ENCODE results near the gene PDSS2.
"Not testable (repeated sequence)": the region's sequence is repeated elsewhere in the genome, so short reads cannot be mapped to it uniquely, and the experiment has no call there.

PDSS2 gene

GRCh38 chr6:107207251-107207873 is 252.0 kb downstream of the PDSS2 start:
- no peak overlapping the region for H3K4me3 ChIP-seq (replicated peaks; ENCODE audit: low read depth, low read length)
- no peak for DNase-seq (ENCODE audit: extremely low read depth, low read depth)
- TF ChIP-seq, protein P1, sequence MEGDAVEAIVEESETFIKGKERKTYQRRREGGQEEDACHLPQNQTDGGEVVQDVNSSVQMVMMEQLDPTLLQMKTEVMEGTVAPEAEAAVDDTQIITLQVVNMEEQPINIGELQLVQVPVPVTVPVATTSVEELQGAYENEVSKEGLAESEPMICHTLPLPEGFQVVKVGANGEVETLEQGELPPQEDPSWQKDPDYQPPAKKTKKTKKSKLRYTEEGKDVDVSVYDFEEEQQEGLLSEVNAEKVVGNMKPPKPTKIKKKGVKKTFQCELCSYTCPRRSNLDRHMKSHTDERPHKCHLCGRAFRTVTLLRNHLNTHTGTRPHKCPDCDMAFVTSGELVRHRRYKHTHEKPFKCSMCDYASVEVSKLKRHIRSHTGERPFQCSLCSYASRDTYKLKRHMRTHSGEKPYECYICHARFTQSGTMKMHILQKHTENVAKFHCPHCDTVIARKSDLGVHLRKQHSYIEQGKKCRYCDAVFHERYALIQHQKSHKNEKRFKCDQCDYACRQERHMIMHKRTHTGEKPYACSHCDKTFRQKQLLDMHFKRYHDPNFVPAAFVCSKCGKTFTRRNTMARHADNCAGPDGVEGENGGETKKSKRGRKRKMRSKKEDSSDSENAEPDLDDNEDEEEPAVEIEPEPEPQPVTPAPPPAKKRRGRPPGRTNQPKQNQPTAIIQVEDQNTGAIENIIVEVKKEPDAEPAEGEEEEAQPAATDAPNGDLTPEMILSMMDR (IDR thresholded peaks at IDR 0.05; ENCODE audit: low read depth, low read length, missing control alignments), result no peak

DNA sequence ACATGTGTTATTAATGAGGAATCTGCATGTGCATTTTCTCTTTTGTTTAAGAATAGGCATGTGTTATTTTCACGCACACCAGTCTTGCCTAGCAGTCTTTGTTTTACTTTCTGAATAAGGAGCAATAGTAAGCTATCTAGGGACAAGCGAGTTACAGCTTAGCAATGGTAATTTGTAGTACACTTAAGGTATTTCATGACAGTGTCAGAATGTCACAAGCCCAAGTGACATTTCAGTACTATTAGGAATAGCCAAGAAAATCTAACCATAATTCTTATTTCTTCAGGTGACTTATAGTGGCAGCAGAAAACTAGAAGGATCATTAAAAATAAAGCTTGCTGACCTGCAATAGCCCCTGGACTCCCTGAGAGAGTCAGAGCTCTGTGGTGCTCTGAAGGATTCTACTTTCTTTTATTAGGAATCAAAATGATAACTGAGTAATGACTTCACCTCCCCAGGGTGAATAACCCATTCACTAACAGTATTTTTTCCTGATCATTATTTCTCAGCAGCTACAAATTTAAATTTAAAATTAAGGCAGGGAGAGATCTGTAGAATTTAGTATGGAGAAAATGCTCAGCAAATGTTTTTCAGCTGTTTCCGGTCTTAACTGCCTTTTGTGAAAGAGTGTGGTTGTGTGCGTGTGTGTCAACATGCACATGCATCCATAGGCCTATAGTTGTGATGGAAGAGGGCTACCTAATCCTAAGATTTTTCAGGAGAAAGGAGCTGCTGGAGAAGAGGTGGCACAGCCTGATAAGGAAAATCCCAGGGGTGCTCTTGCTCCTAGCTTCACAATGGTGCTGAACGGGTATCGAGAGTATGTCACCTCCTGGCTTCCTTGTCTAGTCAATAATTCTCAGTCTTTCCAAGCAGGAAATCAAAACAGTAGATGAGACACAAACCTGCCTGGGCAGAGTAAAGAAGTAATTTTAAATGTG is 254.0 kb downstream of the PDSS2 start:
- no peak overlapping the region for H3K4me3 ChIP-seq (replicated peaks; ENCODE audit: low read depth, low read length)
- DNase-seq (ENCODE audit: extremely low read depth, low read depth), result no peak
- TF ChIP-seq, protein P1 (IDR thresholded peaks at IDR 0.05; ENCODE audit: low read depth, low read length, missing control alignments), result no peak

- DNase-seq (ENCODE audit: extremely low read depth, low read depth), result no peak
- TF ChIP-seq, protein P1 (IDR thresholded peaks at IDR 0.05; ENCODE audit: low read depth, low read length, missing control alignments), result no peak
- no peak overlapping the region for H3K4me3 ChIP-seq (replicated peaks; ENCODE audit: low read depth, low read length)
Observed at GRCh38 chr6:107202876-107203468, 256.4 kb downstream of the PDSS2 start.

DNA sequence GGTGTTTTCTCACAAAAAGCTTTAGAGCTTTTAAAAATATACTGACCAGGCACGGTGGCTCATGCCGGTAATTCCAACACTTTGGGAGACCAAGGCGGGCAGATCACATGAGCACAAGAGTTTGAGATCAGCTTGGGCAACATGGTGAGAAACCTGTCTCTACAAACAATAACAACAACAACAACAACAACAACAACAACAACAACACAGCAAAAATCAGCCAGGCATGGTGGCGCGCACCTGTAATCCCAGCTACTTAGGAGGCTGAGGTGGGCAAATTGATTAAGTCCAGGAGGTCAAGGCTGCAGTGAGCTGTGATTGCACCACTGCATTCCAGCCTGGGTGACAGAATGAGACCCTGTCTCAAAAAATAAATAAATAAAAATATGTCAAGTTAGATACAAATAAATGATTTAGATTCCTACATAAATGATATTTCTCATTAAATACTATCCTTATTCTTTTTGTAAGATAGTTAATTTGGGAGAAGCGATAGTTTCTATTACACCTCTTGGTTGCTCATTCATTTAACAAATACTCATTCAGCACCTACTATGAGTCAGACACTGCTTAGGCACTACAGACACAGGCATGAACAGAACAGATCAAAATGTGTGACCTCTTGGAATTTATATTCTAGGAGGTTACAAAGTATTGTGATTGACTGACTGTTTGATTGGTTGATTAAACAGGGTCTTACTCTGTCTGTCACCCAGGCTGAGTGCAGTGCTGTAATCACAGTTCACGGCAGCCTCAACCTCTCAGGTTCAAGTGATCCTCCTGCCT is 260.5 kb downstream of the PDSS2 start:
- TF ChIP-seq, protein P1 (IDR thresholded peaks at IDR 0.05; ENCODE audit: low read depth, low read length, missing control alignments), result no peak
- DNase-seq (ENCODE audit: extremely low read depth, low read depth), result no peak
- no peak overlapping the region for H3K4me3 ChIP-seq (replicated peaks; ENCODE audit: low read depth, low read length)

DNA sequence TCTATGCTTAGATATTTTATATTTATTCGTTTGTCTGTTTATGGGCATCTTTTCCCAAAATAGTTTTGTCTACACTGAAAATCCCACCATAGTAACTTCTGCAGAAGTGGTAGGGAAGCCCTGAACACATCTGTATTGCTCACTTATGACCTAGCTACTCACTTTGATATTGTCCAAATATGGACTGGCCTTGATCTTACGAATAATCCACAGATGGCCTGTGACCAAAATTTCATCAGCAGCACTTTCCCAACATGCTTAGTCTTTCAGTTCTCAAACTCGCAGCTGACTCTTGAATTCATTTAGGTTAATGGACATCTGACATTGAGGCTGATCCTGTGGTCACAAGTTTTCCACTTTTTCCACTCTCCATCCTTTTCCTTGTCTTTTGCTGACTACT is 263.2 kb downstream of the PDSS2 start:
- TF ChIP-seq, protein P1 (IDR thresholded peaks at IDR 0.05; ENCODE audit: low read depth, low read length, missing control alignments), result no peak
- DNase-seq (ENCODE audit: extremely low read depth, low read depth), result no peak
- no peak overlapping the region for H3K4me3 ChIP-seq (replicated peaks; ENCODE audit: low read depth, low read length)

DNA sequence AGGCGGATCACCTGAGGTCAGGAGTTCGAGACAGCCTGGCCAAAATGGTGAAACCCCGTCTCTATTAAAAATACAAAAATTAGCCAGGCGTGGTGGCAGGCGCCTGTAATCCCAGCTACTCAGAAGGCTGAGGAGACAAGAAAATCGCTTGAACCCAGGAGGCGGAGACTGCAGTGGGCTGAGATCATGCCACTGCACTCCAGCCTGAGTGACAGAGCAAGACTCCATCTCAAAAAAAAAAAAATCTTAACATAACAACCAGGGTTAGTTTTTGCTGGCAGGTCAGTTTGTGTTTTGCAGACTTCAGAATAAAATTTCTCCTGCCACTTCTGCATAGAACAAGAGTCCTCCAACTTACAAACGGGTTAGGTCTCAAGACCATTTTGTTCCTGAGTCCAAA is 264.6 kb downstream of the PDSS2 start:
- not testable (repeated sequence) for DNase-seq (ENCODE audit: extremely low read depth, low read depth); H3K4me3 ChIP-seq (replicated peaks; ENCODE audit: low read depth, low read length)
